Measurements from ENCODE around the gene TTYH2. TPM values are rescaled to one million over a fixed set of nuclear protein-coding genes. Genes with fewer than 3 reads are reported as not detected.
A peak's percentile ranks its signal among the peaks of the same experiment; 100 is the strongest.

TTYH2 gene
- 7.4 TPM for total RNA-seq
- long read RNA-seq, transcript TTYH2-201 (14 exons, 3,490 nt) = major isoform, 12 of 18 reads
- long read RNA-seq, partial matches to known transcripts = 3 of 18 reads
- long read RNA-seq, other reads (novel, unspliced or antisense) = 2 of 18 reads

- intact Hi-C loops (cut with DNase I) = loop anchor here (5.0 kb wide), 1 partner anchor 84 kb away; no protein-coding TSS in a partner anchor
- peak within 1 kb of the TSS; percentile 71 for H3K4me3 ChIP-seq
- ATAC-seq = peak; percentile 93
- peak within 1 kb of the TSS; percentile 80 for H3K27ac ChIP-seq
- H3K27me3 ChIP-seq = no peaks in the 10 kb centered on the region
- H3K36me3 ChIP-seq = peaks cover 28% of the 10 kb centered on the region
- H3K4me1 ChIP-seq = peaks cover 35% of the 10 kb centered on the region
- no peaks in the 10 kb centered on the region for H3K9me3 ChIP-seq
- peak; percentile 37 for TF ChIP-seq CTCF (IDR thresholded peaks at IDR 0.05)
- peak; percentile 94 for DNase-seq
Measured at GRCh38 chr17:74212913-74213791, at the start of gene TTYH2. TTYH2 (plus strand) TSS chr17:74213571; CDS start chr17:74213588, 17 bp downstream.

GRCh38 chr17:74163836-74164235, 49.5 kb upstream of the TTYH2 start:
- Histone ChIP-seq H3K4me3 (no peak overlapping the region), H3K4me1 (no peaks in the 10 kb centered on the region), H3K27me3 (peaks cover 16% of the 10 kb centered on the region), H3K36me3 (no peaks in the 10 kb centered on the region), H3K27ac (no peak overlapping the region), H3K9me3 (no peaks in the 10 kb centered on the region)
- TF ChIP-seq CTCF (IDR thresholded peaks at IDR 0.05) = no peak
- ATAC-seq (no peak), DNase-seq (peak; percentile 32)
- intact Hi-C loops (cut with DNase I) = loop anchor here (10.0 kb wide), 1 partner anchor 729 kb away; no protein-coding TSS in a partner anchor

- Histone ChIP-seq H3K36me3 (no peaks in the 10 kb centered on the region), H3K27ac (no peak overlapping the region), H3K27me3 (peaks cover 16% of the 10 kb centered on the region), H3K4me1 (no peaks in the 10 kb centered on the region), H3K9me3 (no peaks in the 10 kb centered on the region), H3K4me3 (no peak overlapping the region)
- DNase-seq = peak; percentile 13
- no peak for ATAC-seq
- no peak for TF ChIP-seq CTCF (IDR thresholded peaks at IDR 0.05)
- intact Hi-C loops (cut with DNase I) = loop anchor here (10.0 kb wide), 1 partner anchor 730 kb away; no protein-coding TSS in a partner anchor
Measured at GRCh38 chr17:74164446-74165045, 48.8 kb upstream of the TTYH2 start.

- intact Hi-C loops (cut with DNase I) = loop anchor here (10.0 kb wide), 1 partner anchor 731 kb away; no protein-coding TSS in a partner anchor
- Histone ChIP-seq H3K27ac (no peak overlapping the region), H3K4me3 (no peak overlapping the region), H3K27me3 (peaks cover 15% of the 10 kb centered on the region), H3K9me3 (no peaks in the 10 kb centered on the region), H3K4me1 (no peaks in the 10 kb centered on the region), H3K36me3 (no peaks in the 10 kb centered on the region)
- no peak for TF ChIP-seq CTCF (IDR thresholded peaks at IDR 0.05)
- ATAC-seq = no peak
- DNase-seq = peak; percentile 31
Measured at GRCh38 chr17:74165797-74166365, 47.5 kb upstream of the TTYH2 start.

GRCh38 chr17:74170924-74171323, 42.4 kb upstream of the TTYH2 start:
- intact Hi-C loops (cut with DNase I) = no loop called here
- DNase-seq = no peak
- Histone ChIP-seq H3K27me3 (peaks cover 8% of the 10 kb centered on the region), H3K27ac (no peak overlapping the region), H3K9me3 (no peaks in the 10 kb centered on the region), H3K4me1 (no peaks in the 10 kb centered on the region), H3K36me3 (no peaks in the 10 kb centered on the region), H3K4me3 (no peak overlapping the region)
- TF ChIP-seq CTCF (IDR thresholded peaks at IDR 0.05) = no peak
- ATAC-seq = no peak

Measured in upper lobe of right lung (tissue), 1 donor.